NCI-H2107 (cell line): ENCODE results near the gene RYR2.
"Not testable (repeated sequence)": the region's sequence is repeated elsewhere in the genome, so short reads cannot be mapped to it uniquely, and the experiment has no call there.

Experiments
- DNase-seq: peaks from one replicate; lab custom pipeline; 2025; lab: John Stamatoyannopoulos, UW

The RYR2 gene

DNA sequence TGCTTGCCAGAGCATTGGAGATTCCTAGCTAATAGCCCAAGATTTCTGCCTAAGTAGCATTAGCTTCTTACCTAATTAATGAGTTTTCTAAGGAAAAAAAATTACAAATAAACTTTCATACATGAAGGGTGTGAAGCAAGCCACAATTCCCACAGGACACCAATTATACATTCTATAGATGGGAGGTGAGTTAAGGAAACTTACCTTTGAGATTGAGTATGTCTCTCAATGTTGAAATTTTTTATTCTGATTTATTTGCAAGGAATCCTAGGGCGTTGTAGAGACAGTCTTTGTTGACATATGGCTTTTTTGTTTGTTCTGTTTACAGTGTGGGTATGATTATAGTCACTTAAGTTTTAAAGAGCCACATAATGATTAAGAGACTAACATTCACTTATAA, 313.0 kb downstream of the RYR2 start:
- DNase-seq: no peak

DNA sequence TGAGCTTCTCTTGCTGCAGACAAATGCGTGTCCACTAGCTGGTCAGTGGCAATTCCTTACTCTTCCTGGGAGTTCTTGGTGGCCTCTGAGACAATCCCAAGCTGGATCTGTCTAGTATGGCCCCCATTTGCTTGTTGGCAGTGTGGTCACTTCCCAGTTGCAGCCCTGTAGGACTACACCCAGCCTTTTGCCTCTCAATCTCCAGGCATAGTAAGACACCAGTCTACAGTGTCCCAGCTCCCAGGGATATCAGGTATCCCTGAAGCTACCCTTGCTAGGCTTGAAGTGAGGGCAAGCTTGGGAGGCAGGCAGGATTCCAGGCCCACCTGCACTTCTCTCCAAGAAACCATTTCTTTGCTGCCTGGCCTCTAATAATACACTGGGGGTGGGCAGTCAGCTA, 316.6 kb downstream of the RYR2 start:
- no peak for DNase-seq

DNA sequence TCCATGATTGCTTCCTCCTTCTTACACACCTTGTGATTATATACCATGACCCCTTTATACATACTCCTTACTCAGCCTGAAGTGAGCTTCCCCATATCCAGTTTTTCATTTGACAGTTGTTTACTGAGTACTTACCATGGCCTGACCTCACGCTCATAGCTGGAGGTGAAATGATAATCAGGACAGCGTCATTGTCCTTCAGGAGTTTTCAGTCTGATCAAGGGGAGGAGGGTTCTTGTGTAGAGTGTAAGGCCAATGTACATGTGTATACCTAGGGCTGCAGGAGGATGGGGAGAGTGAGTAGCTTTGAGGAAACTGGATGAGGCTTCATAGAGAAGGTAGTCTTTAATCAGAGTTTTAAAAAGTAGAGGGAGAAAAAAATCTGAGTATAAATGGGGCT, 325.8 kb downstream of the RYR2 start:
- no peak for DNase-seq

GRCh38 chr1:237371477-237371876, 329.5 kb downstream of the RYR2 start:
- not testable (repeated sequence) for DNase-seq

GRCh38 chr1:237383791-237384190, 341.8 kb downstream of the RYR2 start:
- no peak for DNase-seq

DNA sequence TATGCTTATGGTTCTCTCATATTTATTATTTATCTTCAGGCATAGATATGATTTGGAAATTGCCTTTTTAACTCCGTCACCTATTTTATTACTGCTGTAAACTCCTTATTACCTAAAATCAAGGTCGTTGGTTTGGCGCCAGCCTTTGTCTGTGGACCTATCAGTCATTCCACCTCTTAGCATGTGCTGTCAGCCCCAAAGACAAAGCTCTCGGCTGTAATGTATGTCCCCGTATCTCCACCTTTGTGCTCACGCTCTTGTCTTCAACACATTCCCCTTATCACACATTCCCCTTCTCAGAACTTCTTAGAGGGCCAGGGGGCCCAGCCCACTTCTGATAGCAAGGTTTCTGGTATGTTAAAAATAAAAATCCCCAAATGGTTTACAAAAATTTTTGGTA, 342.2 kb downstream of the RYR2 start:
- no peak for DNase-seq

GRCh38 chr1:237386362-237387143, 344.6 kb downstream of the RYR2 start:
- no peak for DNase-seq

GRCh38 chr1:237387144-237387505, 345.1 kb downstream of the RYR2 start:
- DNase-seq: no peak

DNA sequence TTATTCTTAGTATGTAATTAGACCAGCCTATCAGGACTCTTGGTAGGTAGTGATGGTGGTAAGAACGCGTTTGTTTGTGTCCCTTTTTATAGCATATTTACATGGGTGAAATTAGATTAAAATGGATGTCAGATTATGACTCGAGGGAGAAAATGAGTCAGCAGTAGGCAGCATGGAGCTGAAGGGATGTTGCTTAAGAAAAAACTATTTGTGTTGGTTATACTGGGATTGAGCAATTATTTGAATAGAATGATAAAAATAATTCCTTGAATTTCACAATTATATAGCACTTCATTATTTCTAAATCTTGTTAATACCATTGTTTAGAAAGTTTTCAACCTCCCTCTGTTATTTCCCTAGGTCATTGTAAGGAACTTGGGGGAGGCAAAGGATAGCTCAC, 348.8 kb downstream of the RYR2 start:
- no peak for DNase-seq

DNA sequence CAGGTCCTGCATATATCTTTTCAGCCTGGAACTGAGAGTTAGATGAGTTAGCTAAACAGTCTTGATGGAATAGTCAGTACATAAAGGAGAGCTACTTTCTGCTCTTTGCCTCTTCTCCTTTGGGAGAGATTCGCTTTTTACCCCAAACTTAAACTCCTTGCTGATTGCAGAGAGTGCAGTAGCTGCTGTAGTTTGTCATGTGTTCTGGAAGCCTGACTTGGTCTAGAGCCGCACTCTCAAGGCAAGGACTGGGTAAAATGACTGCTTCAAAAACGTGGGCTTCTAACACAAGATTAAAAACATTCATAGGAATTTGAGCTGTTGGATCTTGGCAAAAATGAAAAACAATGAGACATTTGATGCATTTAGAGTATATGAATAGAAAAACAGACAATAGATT, 351.6 kb downstream of the RYR2 start:
- DNase-seq: no peak

GRCh38 chr1:237394281-237394680, 352.3 kb downstream of the RYR2 start:
- no peak for DNase-seq

GRCh38 chr1:237396426-237396825, 354.4 kb downstream of the RYR2 start:
- no peak for DNase-seq

GRCh38 chr1:237398751-237399150, 356.8 kb downstream of the RYR2 start:
- no peak for DNase-seq

DNA sequence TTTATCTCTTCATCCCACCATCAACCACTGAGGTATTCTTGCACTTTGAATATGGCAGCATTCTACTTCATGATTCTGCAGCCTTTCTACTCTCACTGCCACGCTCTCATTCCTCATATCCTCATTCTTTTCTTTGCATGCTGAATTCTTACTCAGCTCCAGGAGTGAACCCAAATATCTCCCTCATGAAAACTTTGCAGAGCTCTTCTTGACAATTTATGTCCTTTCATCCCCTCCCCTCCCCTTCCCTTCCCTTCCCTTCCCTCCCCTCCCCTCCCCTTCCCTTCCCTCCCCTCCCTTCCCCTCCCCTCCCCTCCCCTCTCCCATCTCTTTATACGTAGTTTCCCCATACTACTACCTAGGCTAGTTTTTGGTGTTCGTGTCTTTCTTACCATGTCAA, 363.9 kb downstream of the RYR2 start:
- no peak for DNase-seq

DNA sequence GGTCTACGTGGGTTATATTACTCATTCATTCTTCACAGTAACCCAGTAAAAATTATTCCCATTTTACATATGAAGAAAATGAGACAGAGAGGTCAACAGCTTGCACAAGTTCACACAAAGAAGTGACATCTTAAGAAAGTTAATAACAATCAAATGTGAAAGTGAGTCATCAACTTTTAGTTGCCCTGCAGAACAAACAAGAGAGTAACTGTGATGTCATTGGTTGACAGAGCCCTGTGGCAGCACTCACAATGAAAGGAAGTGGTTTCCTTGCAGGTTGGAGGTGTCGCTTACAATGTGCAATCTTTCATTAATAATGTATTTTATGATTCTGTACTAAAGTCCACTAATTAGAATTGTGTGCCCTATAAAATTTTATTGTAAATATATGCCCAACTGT, 369.6 kb downstream of the RYR2 start:
- DNase-seq: no peak

DNA sequence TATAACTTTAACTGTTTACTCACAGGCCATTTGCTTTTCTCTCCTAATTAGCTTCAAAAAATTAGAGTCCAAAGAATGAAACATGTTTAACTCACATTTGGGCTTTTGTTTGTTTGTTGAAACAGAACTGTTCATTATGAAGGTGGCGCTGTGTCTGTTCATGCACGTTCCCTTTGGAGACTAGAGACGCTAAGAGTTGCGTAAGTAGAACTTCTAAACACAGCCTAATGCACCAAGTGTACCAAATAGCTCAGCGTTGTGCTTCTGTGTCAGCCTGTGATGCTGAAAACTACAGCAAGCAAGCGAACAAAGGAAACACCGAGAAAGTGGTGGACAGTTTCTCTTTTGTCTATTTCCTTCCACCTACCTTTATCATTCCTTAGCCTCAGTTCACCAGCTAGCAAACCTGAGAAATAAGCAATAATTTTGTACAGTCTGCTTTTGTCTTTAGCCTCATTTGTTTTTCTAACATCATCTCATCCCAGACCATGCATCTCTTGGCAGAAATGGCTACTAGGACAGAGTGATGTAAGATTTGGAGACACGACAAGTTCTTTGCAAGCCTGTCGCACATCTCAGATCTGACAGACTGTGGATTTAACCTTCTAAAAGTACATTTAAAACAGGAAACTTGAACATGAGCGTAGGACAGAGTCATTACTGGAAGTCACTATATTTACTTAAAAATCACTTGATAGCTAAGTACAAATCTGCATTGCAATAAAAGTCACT, 375.1 kb downstream of the RYR2 start:
- no peak for DNase-seq

DNA sequence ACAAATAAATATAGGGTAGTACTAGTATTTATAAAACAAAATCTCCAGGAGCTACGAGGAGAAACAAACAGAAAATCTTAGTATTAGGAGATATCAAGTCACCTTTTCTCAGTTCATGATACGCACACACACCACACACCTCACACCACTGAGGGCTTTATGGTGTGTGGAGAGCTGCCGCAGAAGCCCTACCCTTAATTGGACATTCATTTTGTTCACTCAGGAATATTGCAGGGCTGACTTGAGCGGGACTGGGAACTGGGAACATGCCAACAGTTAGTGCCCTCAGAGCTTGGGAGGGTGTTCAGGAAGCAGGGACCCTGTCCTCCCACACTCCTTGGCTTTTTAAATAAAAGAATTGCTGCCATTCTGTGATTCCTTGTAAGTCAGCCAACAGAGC, 386.8 kb downstream of the RYR2 start:
- no peak for DNase-seq

DNA sequence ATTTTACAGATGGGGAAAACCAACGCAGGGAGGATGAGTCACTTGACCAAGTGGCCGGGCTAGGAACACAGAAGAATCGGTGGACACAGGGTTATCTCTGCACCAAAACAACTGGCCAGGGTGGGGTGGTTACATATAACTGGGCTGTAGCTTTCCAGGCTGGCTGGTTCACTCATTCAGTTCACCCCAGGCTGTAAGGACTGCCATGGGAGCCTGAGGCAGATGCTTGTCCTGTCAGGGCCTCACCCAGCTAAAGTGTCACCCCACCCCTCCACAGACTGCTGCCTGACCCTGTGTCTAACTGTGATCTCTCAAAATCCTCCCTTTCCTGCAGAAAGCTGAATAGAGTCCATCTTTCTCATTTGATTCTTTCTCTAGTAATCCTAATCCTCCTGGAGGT, 387.3 kb downstream of the RYR2 start:
- DNase-seq: no peak

DNA sequence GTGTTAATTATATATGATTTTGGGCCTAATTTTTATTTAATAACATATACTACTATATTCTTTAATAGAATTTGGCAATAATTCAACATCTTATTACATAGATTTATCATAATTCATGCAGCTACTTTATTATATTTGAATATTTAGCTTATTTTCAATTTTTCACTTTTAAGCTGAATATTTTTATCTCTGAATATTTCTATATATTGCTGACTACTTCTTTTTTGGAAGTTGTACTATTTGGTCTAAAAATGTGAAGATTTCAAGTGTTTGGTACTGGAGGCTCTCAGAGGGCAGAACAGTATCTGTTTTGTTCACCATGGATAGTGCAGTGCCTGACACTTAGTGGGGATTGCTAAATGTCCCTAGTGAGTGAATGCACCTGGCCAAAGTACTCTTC, 389.5 kb downstream of the RYR2 start:
- DNase-seq: no peak

- no peak for DNase-seq
These were observed 398.4 kb downstream of the RYR2 start for GRCh38 chr1:237440346-237440745.

DNA sequence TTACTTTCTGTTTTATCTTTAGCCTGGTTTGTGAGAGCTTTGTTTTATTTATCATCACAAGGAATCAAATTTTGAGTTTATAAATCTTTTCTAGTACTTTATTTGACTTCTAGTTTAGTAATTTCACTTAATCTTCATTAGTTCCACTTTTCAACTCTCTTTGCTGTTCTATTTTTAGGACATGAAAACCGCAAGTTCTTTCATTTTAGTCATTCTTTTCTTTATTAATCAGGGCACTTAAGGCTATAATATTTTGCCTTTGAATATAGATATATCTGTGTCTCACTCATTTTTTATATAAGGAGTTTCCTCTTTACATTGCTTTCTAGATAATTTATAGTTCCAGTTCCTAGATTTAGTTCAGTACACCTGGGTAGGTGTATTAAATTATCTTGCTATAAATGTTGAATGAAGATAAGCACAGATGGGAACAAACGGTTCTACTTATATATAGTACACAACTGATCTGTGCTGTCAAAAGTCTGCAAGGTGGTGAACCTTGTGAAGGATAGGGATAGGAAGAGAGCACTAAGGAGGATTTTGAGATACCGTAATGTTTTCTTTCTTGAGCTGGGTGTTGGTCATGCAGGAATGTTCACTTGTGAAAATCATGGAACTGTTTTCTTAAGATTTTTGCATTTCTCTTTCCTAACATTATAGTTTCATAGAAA, 402.3 kb downstream of the RYR2 start:
- no peak for DNase-seq

GRCh38 chr1:237448042-237448441, 406.1 kb downstream of the RYR2 start:
- no peak for DNase-seq

DNA sequence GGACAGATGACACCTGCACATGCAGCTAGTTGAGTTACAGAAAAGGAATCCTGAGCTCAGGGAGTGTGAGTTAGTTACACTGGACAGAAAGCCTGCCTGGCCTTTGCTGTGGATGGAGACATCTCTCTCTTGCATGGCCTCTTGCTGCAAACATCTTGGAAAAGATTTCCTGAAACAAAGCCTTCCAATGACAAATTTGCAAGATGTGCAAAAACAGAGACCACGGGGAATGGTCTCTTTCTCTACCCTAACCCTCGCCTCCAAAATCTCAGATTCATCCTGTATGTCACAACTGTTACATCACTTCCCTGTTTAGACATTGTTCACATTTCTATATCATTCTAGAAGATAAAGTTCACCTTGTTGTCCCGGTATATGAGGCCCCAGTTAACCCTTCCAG, 415.6 kb downstream of the RYR2 start:
- no peak for DNase-seq
